Hepatocyte (in vitro differentiated cells): ENCODE measurements around the gene UGT1A4.

Experiments used
- CTCF ChIP-seq: fragments of 200-600 bp; sonication (generic); IDR thresholded peaks from 2 replicates; pipeline ENCODE4 v1.5.1; 2016; ENCODE audit warnings: antibody characterized with exemption, mild to moderate bottlenecking; ENCODE audit not compliant: poor library complexity
- EZH2 ChIP-seq: fragments of 200-600 bp; sonication (generic); IDR thresholded peaks from 2 replicates; pipeline ENCODE4 v1.6.1; 2016; ENCODE audit warnings: antibody characterized with exemption, mild to moderate bottlenecking, borderline replicate concordance
- EZH2phosphoT487 ChIP-seq: fragments of 200-600 bp; sonication (generic); IDR thresholded peaks from one replicate; pipeline ENCODE4 v1.6.1; 2018; ENCODE audit warnings: antibody characterized with exemption, mild to moderate bottlenecking, low read depth, moderate library complexity; ENCODE audit not compliant: unreplicated experiment, severe bottlenecking

DNA sequence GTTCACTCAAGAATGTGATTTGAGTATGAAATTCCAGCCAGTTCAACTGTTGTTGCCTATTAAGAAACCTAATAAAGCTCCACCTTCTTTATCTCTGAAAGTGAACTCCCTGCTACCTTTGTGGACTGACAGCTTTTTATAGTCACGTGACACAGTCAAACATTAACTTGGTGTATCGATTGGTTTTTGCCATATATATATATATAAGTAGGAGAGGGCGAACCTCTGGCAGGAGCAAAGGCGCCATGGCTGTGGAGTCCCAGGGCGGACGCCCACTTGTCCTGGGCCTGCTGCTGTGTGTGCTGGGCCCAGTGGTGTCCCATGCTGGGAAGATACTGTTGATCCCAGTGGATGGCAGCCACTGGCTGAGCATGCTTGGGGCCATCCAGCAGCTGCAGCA lies 41.5 kb downstream of the UGT1A4 start, which contains the start of gene UGT1A1:
- no peak for TF ChIP-seq CTCF
- TF ChIP-seq EZH2, result no peak
- no peak for TF ChIP-seq EZH2phosphoT487
